Measurements from ENCODE around the gene AMPH. TPM values are rescaled to one million over a fixed set of nuclear protein-coding genes. Genes with fewer than 3 reads are reported as not detected.

The AMPH gene
- total and polyA plus RNA-seq, 2 donors (not counting 1 experiment from before 2014, with no cell fraction given): 2.4 to 3.6 TPM

GRCh38 chr7:38637957-38638356 is 6.8 kb upstream of the AMPH start:
- Histone ChIP-seq H3K79me2 (ENCODE audit: control insufficient read depth, insufficient read depth, low read length) (no peaks in the 10 kb centered on the region), H3K9ac (ENCODE audit: insufficient read depth, low read length) (no peak overlapping the region)

GRCh38 chr7:38632411-38632810 is 1.2 kb upstream of the AMPH start:
- Histone ChIP-seq H2AFZ (ENCODE audit: low read length) (no peak overlapping the region), H4K20me1 (ENCODE audit: control insufficient read depth, extremely low read depth, insufficient read depth, low read length) (no peaks in the 10 kb centered on the region), H3K4me3 (replicated peaks in 1 of 4; ENCODE audit: control extremely low read depth in 1 of 4, insufficient read depth in 1 of 4, low read depth in 3 of 4, low read length in 4 of 4) (no peak overlapping the region), H3K4me2 (ENCODE audit: extremely low read depth, insufficient read depth, low read length) (no peak overlapping the region), H3K9ac (ENCODE audit: insufficient read depth, low read length) (no peak overlapping the region), H3K27ac (ENCODE audit: insufficient read depth, low read length) (no peak overlapping the region), H3K9me3 (ENCODE audit: control insufficient read depth, insufficient read depth, low read depth, low read length) (no peaks in the 10 kb centered on the region), H3K27me3 (ENCODE audit: control insufficient read depth, insufficient read depth, low read length) (no peaks in the 10 kb centered on the region), H3K36me3 (ENCODE audit: control insufficient read depth, insufficient read depth, low read length) (no peaks in the 10 kb centered on the region), H3K4me1 (ENCODE audit: control insufficient read depth, extremely low read depth, insufficient read depth, low read length) (no peaks in the 10 kb centered on the region), H3K79me2 (ENCODE audit: control insufficient read depth, insufficient read depth, low read length) (no peaks in the 10 kb centered on the region)
- no peak for DNase-seq (ENCODE audit: low read depth in 2 of 2)
- TF ChIP-seq EZH2 (IDR thresholded peaks at IDR 0.05; ENCODE audit: low read length, missing control alignments): no peak
- TF ChIP-seq CTCF (conservative IDR thresholded peaks at IDR 0.05 in 1 of 2, IDR thresholded peaks at IDR 0.05 in 1 of 2; ENCODE audit: low read depth in 1 of 2, low read length in 2 of 2): no peak

More at GRCh38 chr7:38637957-38638356, 6.8 kb upstream of the AMPH start:
- TF ChIP-seq CTCF (conservative IDR thresholded peaks at IDR 0.05 in 1 of 2, IDR thresholded peaks at IDR 0.05 in 1 of 2; ENCODE audit: low read depth in 1 of 2, low read length in 2 of 2): no peak
- TF ChIP-seq EZH2 (IDR thresholded peaks at IDR 0.05; ENCODE audit: low read length, missing control alignments): no peak
- no peaks in the 10 kb centered on the region for H4K20me1 ChIP-seq (ENCODE audit: control insufficient read depth, extremely low read depth, insufficient read depth, low read length)
- no peaks in the 10 kb centered on the region for H3K36me3 ChIP-seq (ENCODE audit: control insufficient read depth, insufficient read depth, low read length)
- H3K27me3 ChIP-seq (ENCODE audit: control insufficient read depth, insufficient read depth, low read length): no peaks in the 10 kb centered on the region
- H3K4me2 ChIP-seq (ENCODE audit: extremely low read depth, insufficient read depth, low read length): no peak overlapping the region
- DNase-seq (ENCODE audit: low read depth in 2 of 2): no peak
- H3K9me3 ChIP-seq (ENCODE audit: control insufficient read depth, insufficient read depth, low read depth, low read length): no peaks in the 10 kb centered on the region
- no peak overlapping the region for H2AFZ ChIP-seq (ENCODE audit: low read length)
- no peaks in the 10 kb centered on the region for H3K4me1 ChIP-seq (ENCODE audit: control insufficient read depth, extremely low read depth, insufficient read depth, low read length)
- H3K4me3 ChIP-seq (replicated peaks in 1 of 4; ENCODE audit: control extremely low read depth in 1 of 4, insufficient read depth in 1 of 4, low read depth in 3 of 4, low read length in 4 of 4): no peak overlapping the region
- no peak overlapping the region for H3K27ac ChIP-seq (ENCODE audit: insufficient read depth, low read length)

- Histone ChIP-seq H3K9ac (ENCODE audit: insufficient read depth, low read length) (no peak overlapping the region), H3K4me1 (ENCODE audit: control insufficient read depth, extremely low read depth, insufficient read depth, low read length) (no peaks in the 10 kb centered on the region), H2AFZ (ENCODE audit: low read length) (no peak overlapping the region), H3K27ac (ENCODE audit: insufficient read depth, low read length) (no peak overlapping the region), H3K9me3 (ENCODE audit: control insufficient read depth, insufficient read depth, low read depth, low read length) (no peaks in the 10 kb centered on the region), H4K20me1 (ENCODE audit: control insufficient read depth, extremely low read depth, insufficient read depth, low read length) (no peaks in the 10 kb centered on the region), H3K27me3 (ENCODE audit: control insufficient read depth, insufficient read depth, low read length) (no peaks in the 10 kb centered on the region), H3K4me3 (replicated peaks in 1 of 4; ENCODE audit: control extremely low read depth in 1 of 4, insufficient read depth in 1 of 4, low read depth in 3 of 4, low read length in 4 of 4) (peak overlapping the region in 3 of 4 experiments; percentile 47 to 62 (median 57)), H3K36me3 (ENCODE audit: control insufficient read depth, insufficient read depth, low read length) (no peaks in the 10 kb centered on the region), H3K4me2 (ENCODE audit: extremely low read depth, insufficient read depth, low read length) (peak overlapping the region; percentile 29), H3K79me2 (ENCODE audit: control insufficient read depth, insufficient read depth, low read length) (no peaks in the 10 kb centered on the region)
- TF ChIP-seq CTCF (conservative IDR thresholded peaks at IDR 0.05 in 1 of 2, IDR thresholded peaks at IDR 0.05 in 1 of 2; ENCODE audit: low read depth in 1 of 2, low read length in 2 of 2): no peak
- no peak for TF ChIP-seq EZH2 (IDR thresholded peaks at IDR 0.05; ENCODE audit: low read length, missing control alignments)
- peak in 1 of 2 donors; percentile 51 for DNase-seq (ENCODE audit: low read depth in 2 of 2)
These were observed 1.3 kb downstream of the AMPH start for GRCh38 chr7:38629651-38630510.
